ENCODE results near the gene PPARD. TPM values are rescaled to one million over a fixed set of nuclear protein-coding genes. Genes with fewer than 3 reads are reported as not detected.

Gene PPARD
- total and polyA plus RNA-seq, 2 experiments from 2014 or later, result 9.1 to 20.4 TPM

DNA sequence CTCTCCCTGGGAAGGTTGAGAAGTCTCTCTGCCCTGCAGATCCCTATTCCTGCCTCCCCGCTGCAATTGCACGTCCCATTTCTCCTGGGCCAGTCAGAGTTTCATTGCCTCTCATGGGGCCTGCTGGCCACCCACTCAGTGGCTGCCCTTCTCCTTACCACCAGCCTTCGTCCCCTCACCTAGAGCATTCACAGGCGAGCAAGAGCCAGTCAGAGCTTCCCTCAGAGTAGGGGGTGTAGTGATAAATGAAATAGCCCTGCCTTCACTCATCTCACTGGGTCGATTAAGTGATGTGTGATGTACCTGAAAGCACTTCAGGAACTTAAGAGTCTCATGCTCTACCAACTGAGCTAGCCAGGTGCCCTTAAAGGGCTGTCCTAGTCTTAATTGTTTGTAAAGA lies 57.8 kb downstream of the PPARD start:
- Histone ChIP-seq H3K9me2 (replicated peaks; ENCODE audit: insufficient read depth) (no peaks in the 10 kb centered on the region), H4K20me1 (ENCODE audit: insufficient read depth, poor library complexity, severe bottlenecking) (no peaks in the 10 kb centered on the region), H3K27ac (no peak overlapping the region), H2AFZ (no peak overlapping the region), H3K4me3 (no peak overlapping the region), H3K4me1 (ENCODE audit: insufficient read depth) (peaks cover 11% of the 10 kb centered on the region), H3K4me2 (no peak overlapping the region), H3K79me2 (peaks cover 7% of the 10 kb centered on the region), H3K36me3 (replicated peaks; ENCODE audit: insufficient read depth, low read depth) (no peaks in the 10 kb centered on the region), H3K27me3 (no peaks in the 10 kb centered on the region), H3K9me3 (ENCODE audit: low read depth) (no peaks in the 10 kb centered on the region)
- TF ChIP-seq EZH2phosphoT487 (IDR thresholded peaks at IDR 0.05; ENCODE audit: low read depth, severe bottlenecking, unreplicated experiment) (no peak), EZH2 (IDR thresholded peaks at IDR 0.05; ENCODE audit: borderline replicate concordance) (no peak)
- TF ChIP-seq, protein P1, sequence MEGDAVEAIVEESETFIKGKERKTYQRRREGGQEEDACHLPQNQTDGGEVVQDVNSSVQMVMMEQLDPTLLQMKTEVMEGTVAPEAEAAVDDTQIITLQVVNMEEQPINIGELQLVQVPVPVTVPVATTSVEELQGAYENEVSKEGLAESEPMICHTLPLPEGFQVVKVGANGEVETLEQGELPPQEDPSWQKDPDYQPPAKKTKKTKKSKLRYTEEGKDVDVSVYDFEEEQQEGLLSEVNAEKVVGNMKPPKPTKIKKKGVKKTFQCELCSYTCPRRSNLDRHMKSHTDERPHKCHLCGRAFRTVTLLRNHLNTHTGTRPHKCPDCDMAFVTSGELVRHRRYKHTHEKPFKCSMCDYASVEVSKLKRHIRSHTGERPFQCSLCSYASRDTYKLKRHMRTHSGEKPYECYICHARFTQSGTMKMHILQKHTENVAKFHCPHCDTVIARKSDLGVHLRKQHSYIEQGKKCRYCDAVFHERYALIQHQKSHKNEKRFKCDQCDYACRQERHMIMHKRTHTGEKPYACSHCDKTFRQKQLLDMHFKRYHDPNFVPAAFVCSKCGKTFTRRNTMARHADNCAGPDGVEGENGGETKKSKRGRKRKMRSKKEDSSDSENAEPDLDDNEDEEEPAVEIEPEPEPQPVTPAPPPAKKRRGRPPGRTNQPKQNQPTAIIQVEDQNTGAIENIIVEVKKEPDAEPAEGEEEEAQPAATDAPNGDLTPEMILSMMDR (IDR thresholded peaks at IDR 0.05; ENCODE audit: poor library complexity), result no peak
- 96% methylated on average over 5 of the region's 5 CpGs for WGBS (ENCODE audit: low lambda C conversion rate, missing lambda C conversion rate)
- DNase-seq (ENCODE audit: low spot score), result no peak

DNA sequence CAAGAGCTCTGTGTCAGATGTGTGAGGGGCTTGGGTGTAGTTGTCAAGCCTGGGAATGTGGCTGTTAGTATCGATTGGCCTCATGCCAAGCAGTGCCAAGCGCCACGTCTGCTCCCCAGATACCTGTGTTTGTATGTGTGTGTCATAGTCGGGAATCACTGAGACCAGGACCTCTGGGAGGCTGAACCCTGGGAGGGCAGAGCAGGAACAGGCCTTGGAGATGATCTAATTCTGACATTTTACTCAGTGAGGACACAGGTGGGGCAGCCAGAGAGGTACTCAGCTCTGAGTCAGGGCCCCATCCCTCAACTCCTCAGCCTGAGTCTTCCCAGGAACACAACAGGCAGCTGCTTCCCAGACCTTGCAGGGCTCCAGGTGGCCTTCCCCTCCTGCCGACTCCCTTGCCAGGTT lies 58.5 kb downstream of the PPARD start:
- Histone ChIP-seq H3K9me3 (ENCODE audit: low read depth) (no peaks in the 10 kb centered on the region), H3K4me3 (no peak overlapping the region), H3K27me3 (no peaks in the 10 kb centered on the region), H3K4me1 (ENCODE audit: insufficient read depth) (peaks cover 11% of the 10 kb centered on the region), H4K20me1 (ENCODE audit: insufficient read depth, poor library complexity, severe bottlenecking) (no peaks in the 10 kb centered on the region), H3K4me2 (no peak overlapping the region), H2AFZ (no peak overlapping the region), H3K36me3 (replicated peaks; ENCODE audit: insufficient read depth, low read depth) (no peaks in the 10 kb centered on the region), H3K9me2 (replicated peaks; ENCODE audit: insufficient read depth) (no peaks in the 10 kb centered on the region), H3K27ac (no peak overlapping the region), H3K79me2 (peaks cover 7% of the 10 kb centered on the region)
- DNase-seq (ENCODE audit: low spot score), result peak; percentile 50
- 80% methylated on average over 5 of the region's 5 CpGs for WGBS (ENCODE audit: low lambda C conversion rate, missing lambda C conversion rate)
- TF ChIP-seq, protein P1 (IDR thresholded peaks at IDR 0.05; ENCODE audit: poor library complexity), result no peak
- TF ChIP-seq EZH2phosphoT487 (IDR thresholded peaks at IDR 0.05; ENCODE audit: low read depth, severe bottlenecking, unreplicated experiment) (no peak), EZH2 (IDR thresholded peaks at IDR 0.05; ENCODE audit: borderline replicate concordance) (no peak)

DNA sequence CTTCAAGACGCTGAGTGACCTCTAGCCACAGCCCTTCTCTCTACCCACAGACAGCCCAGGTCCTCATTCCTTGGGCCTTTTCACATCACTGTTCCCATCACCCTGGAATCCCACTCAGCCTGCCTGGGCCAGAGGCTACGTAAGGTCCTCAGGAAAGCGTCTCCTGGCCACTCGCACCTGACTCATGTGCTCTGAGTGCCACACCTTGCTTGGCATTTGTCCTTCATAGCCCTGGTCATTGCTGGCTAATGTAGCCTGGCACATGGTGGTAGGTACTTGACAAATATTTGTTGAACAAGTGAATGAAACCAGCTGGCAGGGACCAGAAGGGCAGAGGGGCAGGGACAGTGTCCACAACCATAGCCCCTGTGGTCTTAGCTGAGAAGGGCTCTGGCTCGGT lies 59.2 kb downstream of the PPARD start:
- Histone ChIP-seq H3K4me2 (no peak overlapping the region), H3K9me2 (replicated peaks; ENCODE audit: insufficient read depth) (no peaks in the 10 kb centered on the region), H4K20me1 (ENCODE audit: insufficient read depth, poor library complexity, severe bottlenecking) (no peaks in the 10 kb centered on the region), H3K79me2 (peaks cover 7% of the 10 kb centered on the region), H3K4me1 (ENCODE audit: insufficient read depth) (peaks cover 11% of the 10 kb centered on the region), H3K27me3 (no peaks in the 10 kb centered on the region), H3K4me3 (no peak overlapping the region), H2AFZ (no peak overlapping the region), H3K36me3 (replicated peaks; ENCODE audit: insufficient read depth, low read depth) (no peaks in the 10 kb centered on the region), H3K9me3 (ENCODE audit: low read depth) (no peaks in the 10 kb centered on the region), H3K27ac (no peak overlapping the region)
- 95% methylated on average over 5 of the region's 5 CpGs for WGBS (ENCODE audit: low lambda C conversion rate, missing lambda C conversion rate)
- TF ChIP-seq EZH2 (IDR thresholded peaks at IDR 0.05; ENCODE audit: borderline replicate concordance) (no peak), EZH2phosphoT487 (IDR thresholded peaks at IDR 0.05; ENCODE audit: low read depth, severe bottlenecking, unreplicated experiment) (no peak)
- TF ChIP-seq, protein P1 (IDR thresholded peaks at IDR 0.05; ENCODE audit: poor library complexity), result no peak
- DNase-seq (ENCODE audit: low spot score), result no peak
